HG02981 (cell line): ENCODE data around the gene MPP2.
"Not testable (repeated sequence)": the region's sequence is repeated elsewhere in the genome, so short reads cannot be mapped to it uniquely, and the experiment has no call there.

ENCODE experiments used
- ATAC-seq: cut with Tn5 transposase; IDR thresholded peaks from one replicate; pipeline ENCODE4 v1.9.1; 2021; ENCODE audit warnings: mild to moderate bottlenecking, moderate library complexity; ENCODE audit not compliant: unreplicated experiment

Gene MPP2

GRCh38 chr17:43905400-43905984 is 1.8 kb downstream of the MPP2 start:
- ATAC-seq = no peak

GRCh38 chr17:43901861-43902589 is 5.3 kb downstream of the MPP2 start:
- no peak for ATAC-seq

- no peak for ATAC-seq
Measured at GRCh38 chr17:43900858-43901754, 6.2 kb downstream of the MPP2 start.

- peak; percentile 80 for ATAC-seq
Measured at GRCh38 chr17:43900183-43900857, 7.0 kb downstream of the MPP2 start.

GRCh38 chr17:43898446-43898845 is 8.9 kb downstream of the MPP2 start:
- ATAC-seq = no peak

GRCh38 chr17:43897831-43898230 is 9.5 kb downstream of the MPP2 start:
- no peak for ATAC-seq

- ATAC-seq = not testable (repeated sequence)
Measured at GRCh38 chr17:43894494-43894893, 12.8 kb downstream of the MPP2 start.

- no peak for ATAC-seq
Measured at GRCh38 chr17:43892647-43892952, 14.7 kb downstream of the MPP2 start.

- no peak for ATAC-seq
Measured at GRCh38 chr17:43891851-43892646, 15.3 kb downstream of the MPP2 start.

GRCh38 chr17:43890240-43890639 is 17.1 kb downstream of the MPP2 start:
- ATAC-seq = no peak

GRCh38 chr17:43888548-43888947 is 18.8 kb downstream of the MPP2 start:
- ATAC-seq = no peak

GRCh38 chr17:43882761-43883415 is 24.4 kb downstream of the MPP2 start:
- ATAC-seq = no peak

GRCh38 chr17:43881758-43882505 is 25.4 kb downstream of the MPP2 start:
- ATAC-seq = no peak

- ATAC-seq = no peak
Measured at GRCh38 chr17:43881181-43881580, 26.2 kb downstream of the MPP2 start.

GRCh38 chr17:43880420-43880991 is 26.8 kb downstream of the MPP2 start:
- ATAC-seq = no peak

GRCh38 chr17:43879723-43880419 is 27.5 kb downstream of the MPP2 start:
- ATAC-seq = no peak

- ATAC-seq = no peak
Measured at GRCh38 chr17:43878260-43879175, 28.8 kb downstream of the MPP2 start.
